ENCODE measurements around the gene BMP2. TPM values are rescaled to one million over a fixed set of nuclear protein-coding genes. Genes with fewer than 3 reads are reported as not detected.

Gene BMP2
- total and polyA plus RNA-seq, 2 experiments from 2014 or later, result 261 to 343 TPM

- H3K27me3 ChIP-seq, result no peaks in the 10 kb centered on the region
- no peak for DNase-seq (ENCODE audit: low read depth in 1 of 2, low spot score in 1 of 2)
- H3K36me3 ChIP-seq, result no peaks in the 10 kb centered on the region
- no peak for TF ChIP-seq CTCF (IDR thresholded peaks at IDR 0.05; ENCODE audit: low read depth, low read length)
- H3K4me1 ChIP-seq (ENCODE audit: low read depth), result no peaks in the 10 kb centered on the region
- H3K4me3 ChIP-seq, result no peak overlapping the region
- H3K9me3 ChIP-seq (ENCODE audit: low read depth), result no peaks in the 10 kb centered on the region
- no peak overlapping the region for H3K27ac ChIP-seq
Measured at GRCh38 chr20:6732001-6732447, 35.5 kb upstream of the BMP2 start.

- DNase-seq (ENCODE audit: low read depth in 1 of 2, low spot score in 1 of 2), result no peak
- Histone ChIP-seq H3K36me3 (no peaks in the 10 kb centered on the region), H3K4me1 (ENCODE audit: low read depth) (no peaks in the 10 kb centered on the region), H3K27ac (no peak overlapping the region), H3K4me3 (no peak overlapping the region), H3K27me3 (no peaks in the 10 kb centered on the region), H3K9me3 (ENCODE audit: low read depth) (no peaks in the 10 kb centered on the region)
- TF ChIP-seq CTCF (IDR thresholded peaks at IDR 0.05; ENCODE audit: low read depth, low read length), result no peak
Measured at GRCh38 chr20:6732851-6733250, 34.6 kb upstream of the BMP2 start.

- H3K4me1 ChIP-seq (ENCODE audit: low read depth), result no peaks in the 10 kb centered on the region
- TF ChIP-seq CTCF (IDR thresholded peaks at IDR 0.05; ENCODE audit: low read depth, low read length), result no peak
Measured at GRCh38 chr20:6733965-6734364, 33.5 kb upstream of the BMP2 start.

GRCh38 chr20:6735942-6736845, 31.3 kb upstream of the BMP2 start:
- peak in 1 of 2 donors; percentile 28 for DNase-seq (ENCODE audit: low read depth in 1 of 2, low spot score in 1 of 2)

More at GRCh38 chr20:6733965-6734364, 33.5 kb upstream of the BMP2 start:
- DNase-seq (ENCODE audit: low read depth in 1 of 2, low spot score in 1 of 2), result no peak
- Histone ChIP-seq H3K4me3 (no peak overlapping the region), H3K9me3 (ENCODE audit: low read depth) (no peaks in the 10 kb centered on the region), H3K36me3 (no peaks in the 10 kb centered on the region), H3K27me3 (no peaks in the 10 kb centered on the region), H3K27ac (no peak overlapping the region)

GRCh38 chr20:6739406-6739805, 28.1 kb upstream of the BMP2 start:
- Histone ChIP-seq H3K27me3 (no peaks in the 10 kb centered on the region), H3K4me1 (ENCODE audit: low read depth) (no peaks in the 10 kb centered on the region), H3K4me3 (no peak overlapping the region), H3K9me3 (ENCODE audit: low read depth) (no peaks in the 10 kb centered on the region), H3K36me3 (no peaks in the 10 kb centered on the region), H3K27ac (no peak overlapping the region)
- peak in 1 of 2 donors; percentile 35 for DNase-seq (ENCODE audit: low read depth in 1 of 2, low spot score in 1 of 2)
- no peak for TF ChIP-seq CTCF (IDR thresholded peaks at IDR 0.05; ENCODE audit: low read depth, low read length)

More at GRCh38 chr20:6735942-6736845, 31.3 kb upstream of the BMP2 start:
- H3K4me1 ChIP-seq (ENCODE audit: low read depth), result no peaks in the 10 kb centered on the region
- H3K27me3 ChIP-seq, result no peaks in the 10 kb centered on the region
- TF ChIP-seq CTCF (IDR thresholded peaks at IDR 0.05; ENCODE audit: low read depth, low read length), result no peak
- no peak overlapping the region for H3K27ac ChIP-seq
- no peaks in the 10 kb centered on the region for H3K36me3 ChIP-seq
- H3K4me3 ChIP-seq, result no peak overlapping the region
- no peaks in the 10 kb centered on the region for H3K9me3 ChIP-seq (ENCODE audit: low read depth)
